HAP-1 (cell line): ENCODE data around the gene BTBD18.

Experiments used
- DNase-seq, 2 experiments: peaks; one replicate each; pipeline ENCODE4 v3.0.0-alpha.2; 2016 to 2020; ENCODE audit warnings: low spot score in 2 of 2
- H3K27me3 ChIP-seq: fragments of 250-450 bp; sonication (Bioruptor Pico); 2 replicates; pipeline ENCODE4 v1.5.1; 2020; ENCODE audit warnings: low read depth, mild to moderate bottlenecking, moderate library complexity
- H3K36me3 ChIP-seq: fragments of 250-450 bp; sonication (Bioruptor Pico); replicated peaks from 2 replicates; pipeline ENCODE4 v1.5.1; 2020; ENCODE audit warnings: mild to moderate bottlenecking
- H3K4me1 ChIP-seq: fragments of 250-450 bp; sonication (Bioruptor Pico); 2 replicates; pipeline ENCODE4 v1.5.1; 2020; ENCODE audit warnings: mild to moderate bottlenecking
- H3K4me3 ChIP-seq: fragments of 250-450 bp; sonication (Bioruptor Pico); 2 replicates; pipeline ENCODE4 v1.5.1; 2020; ENCODE audit warnings: mild to moderate bottlenecking, moderate library complexity
- H3K9me3 ChIP-seq: fragments of 250-450 bp; sonication (Bioruptor Pico); 2 replicates; pipeline ENCODE4 v1.5.1; 2020; ENCODE audit warnings: mild to moderate bottlenecking, moderate library complexity
- in situ Hi-C: fragments of 300-500 bp; cut with MboI; formaldehyde crosslinking; loops from 3 replicates; pipeline ENCODE4 v1.14.3; 2020; ENCODE audit warnings: low sequenced_read_pairs, inconsistent platforms, mixed read lengths

The BTBD18 gene

DNA sequence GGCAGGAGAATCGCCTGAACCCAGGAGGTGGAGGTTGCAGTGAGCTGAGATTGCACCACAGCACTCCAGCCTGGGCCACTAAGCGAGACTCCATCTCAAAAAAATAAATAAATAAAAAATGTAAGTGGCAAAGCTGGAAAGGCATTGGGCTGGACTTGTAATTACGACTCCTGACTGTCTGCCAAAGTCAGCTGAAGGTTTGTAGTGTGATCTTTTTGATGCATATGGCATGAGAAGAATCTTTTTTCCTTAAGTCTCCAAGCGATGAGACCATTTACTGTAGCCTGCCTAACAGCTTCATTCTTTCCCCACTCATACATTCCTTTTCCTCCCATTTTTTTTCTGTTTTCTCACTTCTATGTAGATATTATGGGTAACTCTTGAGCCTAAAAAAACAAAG lies 34.8 kb upstream of the BTBD18 start:
- DNase-seq = no peak
- Histone ChIP-seq H3K27me3 (no peaks in the 10 kb centered on the region), H3K4me1 (peaks cover 6% of the 10 kb centered on the region), H3K4me3 (no peak overlapping the region), H3K9me3 (no peaks in the 10 kb centered on the region), H3K36me3 (no peaks in the 10 kb centered on the region; the same call in 1 of the 2 replicates)
- in situ Hi-C loops = no loop called here

DNA sequence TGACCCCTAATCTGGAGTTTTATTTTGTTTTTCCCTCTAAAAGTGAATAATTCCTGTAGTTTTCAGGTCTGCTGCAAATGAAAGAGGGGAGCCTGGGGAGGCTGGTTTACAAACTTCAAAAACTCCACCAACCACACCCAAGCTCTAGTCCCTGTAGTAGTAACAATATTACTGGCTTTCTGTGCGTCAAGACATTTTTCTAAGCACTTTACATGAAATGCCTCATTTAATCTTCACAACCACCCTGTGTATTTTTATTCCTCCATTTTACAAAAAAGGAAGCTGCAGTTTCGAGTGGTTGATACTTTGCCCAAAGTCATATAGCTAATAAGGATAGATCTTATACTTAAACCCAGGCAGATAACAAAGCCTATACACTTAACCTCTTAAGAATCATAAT lies 33.5 kb upstream of the BTBD18 start:
- no peaks in the 10 kb centered on the region for H3K9me3 ChIP-seq
- in situ Hi-C loops = no loop called here
- DNase-seq = no peak
- peaks cover 17% of the 10 kb centered on the region for H3K4me1 ChIP-seq
- H3K36me3 ChIP-seq = no peaks in the 10 kb centered on the region; the same call in 1 of the 2 replicates
- H3K4me3 ChIP-seq = no peak overlapping the region
- no peaks in the 10 kb centered on the region for H3K27me3 ChIP-seq

GRCh38 chr11:57781529-57781943 lies 29.9 kb upstream of the BTBD18 start:
- no peaks in the 10 kb centered on the region; the same call in 1 of the 2 replicates for H3K36me3 ChIP-seq
- H3K9me3 ChIP-seq = no peaks in the 10 kb centered on the region
- peak in 1 of 2 experiments; percentile 41 for DNase-seq
- H3K4me3 ChIP-seq = no peak overlapping the region
- peaks cover 47% of the 10 kb centered on the region for H3K4me1 ChIP-seq
- H3K27me3 ChIP-seq = no peaks in the 10 kb centered on the region
- in situ Hi-C loops = no loop called here

- Histone ChIP-seq H3K4me3 (no peak overlapping the region), H3K4me1 (peaks cover 60% of the 10 kb centered on the region), H3K27me3 (no peaks in the 10 kb centered on the region), H3K36me3 (no peaks in the 10 kb centered on the region), H3K9me3 (no peaks in the 10 kb centered on the region)
- peak; percentile 41 to 55 for DNase-seq
- in situ Hi-C loops = no loop called here
These were observed 27.7 kb upstream of the BTBD18 start for GRCh38 chr11:57779276-57779675.

GRCh38 chr11:57778318-57779037 lies 26.9 kb upstream of the BTBD18 start:
- Histone ChIP-seq H3K4me3 (no peak overlapping the region; the same call in 1 of the 2 replicates), H3K36me3 (0 out of 2 replicates have a peak, but pooled peaks cover 3% of the 10 kb centered on the region), H3K27me3 (no peaks in the 10 kb centered on the region), H3K9me3 (no peaks in the 10 kb centered on the region), H3K4me1 (peaks cover 60% of the 10 kb centered on the region)
- in situ Hi-C loops = no loop called here
- DNase-seq = peak; percentile 94 to 98

- H3K9me3 ChIP-seq = no peaks in the 10 kb centered on the region
These were observed 26.3 kb upstream of the BTBD18 start for GRCh38 chr11:57777969-57778317.

GRCh38 chr11:57776577-57777210 lies 25.1 kb upstream of the BTBD18 start:
- peaks cover 57% of the 10 kb centered on the region for H3K4me1 ChIP-seq
- no peaks in the 10 kb centered on the region for H3K27me3 ChIP-seq
- H3K36me3 ChIP-seq = 0 out of 2 replicates have a peak, but pooled peaks cover 3% of the 10 kb centered on the region
- no peaks in the 10 kb centered on the region for H3K9me3 ChIP-seq
- no peak overlapping the region for H3K4me3 ChIP-seq
- in situ Hi-C loops = no loop called here
- DNase-seq = no peak

More at GRCh38 chr11:57777969-57778317, 26.3 kb upstream of the BTBD18 start:
- in situ Hi-C loops = no loop called here
- H3K27me3 ChIP-seq = no peaks in the 10 kb centered on the region
- DNase-seq = peak in 1 of 2 experiments; percentile 56
- peaks cover 60% of the 10 kb centered on the region for H3K4me1 ChIP-seq
- H3K4me3 ChIP-seq = no peak overlapping the region; the same call in 1 of the 2 replicates
- H3K36me3 ChIP-seq = 0 out of 2 replicates have a peak, but pooled peaks cover 3% of the 10 kb centered on the region

- Histone ChIP-seq H3K36me3 (0 out of 2 replicates have a peak, but pooled peaks cover 3% of the 10 kb centered on the region), H3K4me3 (no peak overlapping the region), H3K4me1 (peaks cover 51% of the 10 kb centered on the region), H3K27me3 (no peaks in the 10 kb centered on the region), H3K9me3 (no peaks in the 10 kb centered on the region)
- in situ Hi-C loops = no loop called here
- no peak for DNase-seq
These were observed 24.5 kb upstream of the BTBD18 start for GRCh38 chr11:57776031-57776521.

DNA sequence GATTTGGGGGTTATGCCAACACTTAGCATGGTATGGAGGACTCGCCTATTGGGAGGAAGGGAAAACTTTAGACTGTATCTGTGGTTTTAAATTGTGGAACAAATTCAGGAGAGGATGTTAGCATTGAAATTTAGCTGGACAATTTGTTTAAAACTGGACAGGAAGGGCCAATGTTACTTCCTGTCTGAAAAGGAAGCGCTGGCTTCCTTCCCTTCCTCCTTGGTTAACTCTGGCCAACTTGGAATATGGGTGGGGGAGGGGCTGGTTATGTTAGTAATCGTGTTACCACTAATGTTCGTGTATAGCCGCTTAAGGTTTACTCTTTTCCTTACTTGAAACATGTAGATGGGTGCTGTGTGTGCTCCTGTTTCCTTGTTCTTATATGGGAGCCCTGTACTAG lies 23.9 kb upstream of the BTBD18 start:
- H3K4me3 ChIP-seq = no peak overlapping the region
- H3K4me1 ChIP-seq = peaks cover 45% of the 10 kb centered on the region

GRCh38 chr11:57773026-57773598 lies 21.5 kb upstream of the BTBD18 start:
- Histone ChIP-seq H3K36me3 (0 out of 2 replicates have a peak, but pooled peaks cover 3% of the 10 kb centered on the region), H3K4me1 (peaks cover 29% of the 10 kb centered on the region), H3K27me3 (no peaks in the 10 kb centered on the region), H3K9me3 (no peaks in the 10 kb centered on the region), H3K4me3 (no peak overlapping the region)
- in situ Hi-C loops = no loop called here
- no peak for DNase-seq

More for the DNA sequence above, 23.9 kb upstream of the BTBD18 start:
- no peaks in the 10 kb centered on the region for H3K27me3 ChIP-seq
- no peak for DNase-seq
- in situ Hi-C loops = no loop called here
- H3K9me3 ChIP-seq = no peaks in the 10 kb centered on the region
- H3K36me3 ChIP-seq = 0 out of 2 replicates have a peak, but pooled peaks cover 3% of the 10 kb centered on the region

DNA sequence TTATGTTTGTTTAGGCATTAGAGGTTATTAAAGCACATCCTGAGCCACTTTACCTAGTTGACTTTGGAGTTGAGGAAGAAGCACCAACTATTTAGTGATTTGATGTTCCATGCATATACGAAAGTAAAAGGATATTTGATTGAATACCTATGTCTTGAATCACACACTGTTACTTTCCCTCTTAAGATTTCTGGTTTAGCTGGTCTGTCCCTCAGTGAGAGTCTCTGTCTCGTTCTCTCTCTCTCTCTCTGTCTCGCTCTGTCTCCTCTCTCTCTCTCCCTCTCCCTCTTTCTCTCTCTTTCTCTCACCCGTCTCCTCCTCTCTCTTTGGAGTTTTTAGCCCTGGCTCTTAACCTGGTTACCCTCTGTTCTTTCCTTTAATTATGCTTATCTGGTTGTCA lies 20.9 kb upstream of the BTBD18 start:
- in situ Hi-C loops = no loop called here
- no peaks in the 10 kb centered on the region for H3K27me3 ChIP-seq
- H3K4me1 ChIP-seq = peaks cover 24% of the 10 kb centered on the region
- no peak for DNase-seq
- no peaks in the 10 kb centered on the region for H3K9me3 ChIP-seq
- H3K4me3 ChIP-seq = no peak overlapping the region
- H3K36me3 ChIP-seq = 0 out of 2 replicates have a peak, but pooled peaks cover 3% of the 10 kb centered on the region

- Histone ChIP-seq H3K4me3 (no peak overlapping the region), H3K27me3 (no peaks in the 10 kb centered on the region), H3K9me3 (no peaks in the 10 kb centered on the region), H3K36me3 (0 out of 2 replicates have a peak, but pooled peaks cover 3% of the 10 kb centered on the region), H3K4me1 (peaks cover 12% of the 10 kb centered on the region)
- DNase-seq = no peak
- in situ Hi-C loops = no loop called here
These were observed 19.7 kb upstream of the BTBD18 start for GRCh38 chr11:57771365-57771764.

DNA sequence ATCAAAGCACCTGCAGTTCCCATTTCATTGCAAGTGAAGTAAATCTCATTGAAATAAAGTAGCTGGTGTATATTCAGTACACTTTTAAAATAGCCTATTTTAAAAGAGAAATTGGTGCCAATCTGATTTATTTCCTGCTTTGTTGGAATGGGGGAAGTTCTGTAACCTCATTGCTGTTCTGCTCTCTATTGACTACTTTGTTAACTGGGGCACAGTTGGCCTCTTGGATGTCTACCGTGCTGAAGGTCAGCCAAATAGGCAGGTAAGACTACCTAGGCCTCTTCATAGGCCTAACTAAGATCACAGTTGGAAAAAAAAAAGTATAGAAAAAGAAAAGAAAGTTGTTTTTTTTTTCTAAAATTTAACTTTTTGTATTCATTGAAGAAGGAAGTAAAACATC lies 19.2 kb upstream of the BTBD18 start:
- Histone ChIP-seq H3K4me1 (peaks cover 6% of the 10 kb centered on the region), H3K36me3 (0 out of 2 replicates have a peak, but pooled peaks cover 3% of the 10 kb centered on the region)
- in situ Hi-C loops = no loop called here

GRCh38 chr11:57764972-57765371 lies 13.4 kb upstream of the BTBD18 start:
- H3K4me1 ChIP-seq = peaks cover 5% of the 10 kb centered on the region
- DNase-seq = no peak
- H3K36me3 ChIP-seq = no peaks in the 10 kb centered on the region
- H3K27me3 ChIP-seq = no peaks in the 10 kb centered on the region
- no peaks in the 10 kb centered on the region for H3K9me3 ChIP-seq
- in situ Hi-C loops = no loop called here
- H3K4me3 ChIP-seq = no peak overlapping the region

More for the DNA sequence above, 19.2 kb upstream of the BTBD18 start:
- DNase-seq = no peak
- no peaks in the 10 kb centered on the region for H3K9me3 ChIP-seq
- no peak overlapping the region for H3K4me3 ChIP-seq
- no peaks in the 10 kb centered on the region for H3K27me3 ChIP-seq
